Stimulated activated CD4-positive, alpha-beta T cell treated with anti-CD3 and anti-CD28 coated beads, Interleukin-4, amount 100 ng/mL, for 48 hours (primary cell): ENCODE results near the gene CERCAM.
"Not testable (repeated sequence)": the region's sequence is repeated elsewhere in the genome, so short reads cannot be mapped to it uniquely, and the experiment has no call there.

Experiments
- DNase-seq, 2 donors: peaks; one replicate each; pipeline ENCODE4 v3.0.0-alpha.2; 2020; ENCODE audit warnings: low read depth in 2 of 2

Gene CERCAM

DNA sequence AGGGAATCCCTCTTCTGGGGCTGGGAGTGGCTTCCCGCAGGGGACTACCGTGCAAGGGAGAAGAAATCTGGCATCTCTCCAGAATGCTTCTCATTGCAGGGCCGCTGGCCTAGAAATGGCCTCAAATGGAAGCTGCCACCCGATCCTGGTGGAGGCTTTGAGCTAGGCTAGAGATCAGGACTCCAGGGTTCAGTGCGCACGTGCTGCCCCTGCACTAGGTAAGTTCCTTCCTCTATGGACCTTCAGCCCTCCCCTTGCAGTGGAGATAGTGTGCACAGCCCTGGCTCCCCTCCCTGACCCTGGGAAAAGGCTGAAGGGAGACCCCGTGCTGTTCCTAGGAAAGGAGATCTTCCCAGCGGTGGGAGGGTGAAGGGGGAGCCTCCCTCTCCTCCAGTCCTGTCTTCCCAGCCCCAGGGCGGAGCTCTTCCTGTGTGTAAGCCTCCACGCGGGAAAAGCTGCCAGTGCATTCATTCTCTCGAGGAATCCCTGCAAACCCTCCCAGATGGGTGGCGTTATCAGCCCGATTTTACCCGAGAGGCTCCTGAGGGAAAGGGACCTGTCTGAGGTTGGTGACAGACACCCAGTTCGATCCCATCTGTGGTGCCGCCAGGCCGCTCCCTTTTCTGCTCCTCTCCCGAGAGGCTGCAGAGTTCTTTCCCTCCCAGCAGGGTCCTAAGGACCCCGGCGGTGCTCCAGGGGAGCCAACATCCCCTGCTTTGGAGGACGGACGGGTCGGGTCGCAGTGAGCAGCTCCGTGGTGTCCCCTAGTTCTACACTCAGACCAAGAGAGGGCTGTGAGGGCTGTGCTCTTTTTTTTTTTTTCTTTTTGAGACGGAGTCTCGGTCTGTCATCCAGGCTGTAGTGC lies 1.4 kb upstream of the CERCAM start:
- DNase-seq: no peak

- peak; percentile 62 to 63 for DNase-seq
Observed at GRCh38 chr9:128420060-128420650, 502 bp upstream of the CERCAM start.

- DNase-seq: peak in 1 of 2 donors; percentile 2
Observed at GRCh38 chr9:128421482-128421996, 882 bp downstream of the CERCAM start.

DNA sequence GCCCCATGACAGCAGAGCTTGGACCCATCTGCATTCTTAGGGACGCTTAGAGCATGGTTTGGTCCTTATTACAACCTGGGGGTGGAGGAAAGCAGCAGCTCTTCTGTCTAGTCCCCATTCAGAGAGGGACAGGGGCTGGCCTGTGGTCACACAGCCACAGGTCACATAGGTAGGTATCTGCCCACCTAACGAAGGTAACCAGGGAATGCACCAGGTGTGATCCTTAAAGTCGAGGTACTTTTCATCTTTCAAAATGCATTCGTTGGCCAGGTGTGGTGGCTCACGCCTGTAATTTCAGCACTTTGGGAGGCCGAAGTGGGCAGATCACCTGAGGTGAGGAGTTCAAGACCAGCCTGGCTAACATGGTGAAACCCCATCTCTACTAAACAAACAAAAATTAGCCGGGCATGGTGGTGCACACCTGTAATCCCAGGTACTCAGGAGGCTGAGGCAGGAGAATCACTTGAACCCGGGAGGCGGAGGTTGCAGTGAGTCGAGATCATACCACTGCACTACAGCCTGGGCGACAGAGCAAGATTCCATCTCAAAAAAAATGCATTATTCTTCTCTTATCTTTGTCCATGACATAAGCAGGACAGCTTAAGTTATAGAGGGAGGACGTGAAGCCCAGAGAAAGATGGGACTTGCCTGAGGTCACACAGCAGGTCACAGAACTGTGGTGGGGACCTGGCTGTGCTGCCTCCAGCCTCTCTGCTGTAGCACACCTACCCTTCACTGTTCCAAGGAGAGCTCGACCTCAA lies 1.5 kb downstream of the CERCAM start:
- not testable (repeated sequence) for DNase-seq

DNA sequence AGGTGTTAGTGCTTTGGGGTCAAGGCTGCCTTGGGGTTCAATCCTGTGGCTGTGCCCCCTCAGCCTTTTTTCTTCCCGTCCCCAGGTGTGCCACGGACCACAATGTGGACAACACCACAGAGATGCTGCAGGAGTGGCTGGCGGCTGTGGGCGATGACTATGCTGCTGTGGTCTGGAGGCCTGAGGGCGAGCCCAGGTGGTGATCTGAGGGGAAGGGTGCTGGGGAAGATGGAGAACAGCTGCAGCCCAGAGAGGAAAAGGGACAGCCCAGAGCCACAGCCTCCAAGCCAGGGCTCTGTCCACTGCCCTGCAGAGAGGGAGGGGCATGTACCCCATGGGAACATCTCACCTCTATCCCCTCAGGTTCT lies 2.1 kb downstream of the CERCAM start:
- DNase-seq: no peak

GRCh38 chr9:128423356-128423755 lies 2.7 kb downstream of the CERCAM start:
- DNase-seq: not testable (repeated sequence)

DNA sequence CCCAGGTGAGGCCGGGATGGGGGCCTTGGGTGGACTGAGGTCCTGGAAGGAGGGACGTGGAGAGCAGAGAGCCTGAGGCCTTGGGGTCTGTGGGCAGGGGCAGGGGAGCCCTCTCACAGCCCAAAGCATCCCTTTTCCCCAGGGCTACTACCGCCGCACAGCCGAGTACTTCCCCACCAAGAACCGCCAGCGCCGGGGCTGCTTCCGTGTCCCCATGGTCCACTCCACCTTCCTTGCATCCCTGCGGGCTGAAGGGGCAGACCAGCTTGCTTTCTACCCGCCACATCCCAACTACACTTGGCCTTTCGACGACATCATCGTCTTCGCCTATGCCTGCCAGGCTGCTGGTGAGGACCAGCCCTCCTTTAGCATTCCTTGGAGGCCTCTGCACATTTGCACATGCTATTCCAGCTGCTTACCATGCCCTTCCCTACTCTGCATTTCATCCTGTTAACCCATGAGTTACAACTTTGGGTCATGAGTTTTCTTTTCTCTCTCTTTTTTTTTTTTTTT lies 3.7 kb downstream of the CERCAM start:
- no peak for DNase-seq

GRCh38 chr9:128428644-128429512 lies 8.2 kb downstream of the CERCAM start:
- no peak for DNase-seq

DNA sequence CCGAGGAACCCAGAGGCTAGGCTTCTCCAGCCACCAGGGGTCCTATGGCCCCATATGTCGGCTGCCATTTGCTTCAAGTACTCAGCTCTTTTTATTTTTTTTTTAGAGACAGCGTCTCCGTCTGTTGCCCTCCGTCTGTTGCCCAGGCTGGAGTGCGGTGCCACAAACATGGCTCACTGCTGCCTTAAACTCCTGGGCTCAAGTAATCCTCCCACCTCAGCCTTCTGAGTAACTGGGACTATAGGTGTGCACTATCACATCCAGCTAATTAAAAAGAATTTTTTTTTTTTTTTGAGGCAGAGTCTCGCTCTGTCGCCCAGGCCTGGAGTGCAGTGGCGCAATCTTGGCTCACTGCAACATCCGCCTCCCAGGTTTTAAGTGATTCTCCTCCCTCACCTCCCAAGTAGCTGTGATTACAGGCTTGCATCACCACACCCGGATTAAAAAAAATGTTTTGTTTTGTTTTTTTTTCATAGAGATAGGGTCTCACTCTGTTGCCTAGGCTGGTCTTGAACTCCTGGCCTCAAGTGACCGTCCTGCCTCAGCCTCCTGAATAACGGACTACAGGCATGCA lies 8.9 kb downstream of the CERCAM start:
- no peak for DNase-seq

DNA sequence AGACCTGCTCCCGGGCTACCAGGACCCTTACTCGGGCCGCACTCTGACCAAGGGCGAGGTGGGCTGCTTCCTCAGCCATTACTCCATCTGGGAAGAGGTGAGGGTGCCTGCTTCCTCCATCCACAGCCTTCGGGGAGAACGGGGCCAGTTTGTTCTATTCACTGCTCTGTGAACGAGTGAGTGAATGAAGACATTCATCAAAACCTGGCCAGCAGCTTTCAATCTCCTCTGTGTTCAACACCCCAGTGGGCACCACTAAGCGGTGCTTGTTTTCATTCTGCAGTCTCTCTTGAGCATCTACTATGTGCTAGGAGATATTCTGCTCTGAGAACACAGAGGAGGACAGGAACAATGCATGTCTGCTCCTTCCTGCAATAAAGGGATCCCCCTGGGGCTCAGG lies 10.6 kb downstream of the CERCAM start:
- DNase-seq: no peak

GRCh38 chr9:128434340-128434739 lies 13.7 kb downstream of the CERCAM start:
- no peak for DNase-seq

DNA sequence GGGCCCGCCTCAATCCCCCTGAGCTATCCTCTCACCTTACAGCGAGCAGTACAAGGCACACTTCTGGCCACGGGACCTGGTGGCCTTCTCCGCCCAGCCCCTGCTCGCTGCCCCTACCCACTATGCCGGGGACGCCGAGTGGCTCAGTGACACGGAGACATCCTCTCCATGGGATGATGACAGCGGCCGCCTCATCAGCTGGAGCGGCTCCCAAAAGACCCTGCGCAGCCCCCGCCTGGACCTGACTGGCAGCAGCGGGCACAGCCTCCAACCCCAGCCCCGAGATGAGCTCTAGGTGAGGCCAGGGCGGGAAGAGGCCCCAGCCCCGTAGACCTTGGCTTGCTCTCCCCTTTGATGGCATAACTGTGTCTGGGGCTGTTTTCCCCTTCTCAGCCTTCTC lies 15.0 kb downstream of the CERCAM start:
- no peak for DNase-seq

GRCh38 chr9:128438343-128439109 lies 17.9 kb downstream of the CERCAM start:
- peak; percentile 82 to 95 for DNase-seq

GRCh38 chr9:128439273-128439672 lies 18.6 kb downstream of the CERCAM start:
- DNase-seq: no peak

DNA sequence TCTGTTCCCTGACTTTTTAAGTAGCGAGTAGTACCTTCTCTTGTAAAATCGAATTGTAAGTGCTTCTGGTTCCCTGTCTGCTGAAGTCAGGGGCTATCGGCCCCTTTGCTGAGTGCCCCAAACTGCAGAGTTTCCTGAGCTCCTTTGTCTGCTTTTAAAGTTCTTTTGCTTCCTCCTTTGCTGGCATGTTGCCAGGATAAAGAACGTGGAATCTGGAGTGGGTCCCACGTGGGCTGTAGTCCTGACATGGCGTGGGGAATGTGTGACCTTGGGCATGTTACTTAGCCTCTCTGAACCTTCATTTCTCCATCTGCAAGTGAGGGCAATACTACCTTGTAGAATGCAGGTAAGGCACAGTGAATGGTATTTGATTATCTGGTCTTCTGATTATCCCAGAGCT lies 21.5 kb downstream of the CERCAM start:
- DNase-seq: no peak

DNA sequence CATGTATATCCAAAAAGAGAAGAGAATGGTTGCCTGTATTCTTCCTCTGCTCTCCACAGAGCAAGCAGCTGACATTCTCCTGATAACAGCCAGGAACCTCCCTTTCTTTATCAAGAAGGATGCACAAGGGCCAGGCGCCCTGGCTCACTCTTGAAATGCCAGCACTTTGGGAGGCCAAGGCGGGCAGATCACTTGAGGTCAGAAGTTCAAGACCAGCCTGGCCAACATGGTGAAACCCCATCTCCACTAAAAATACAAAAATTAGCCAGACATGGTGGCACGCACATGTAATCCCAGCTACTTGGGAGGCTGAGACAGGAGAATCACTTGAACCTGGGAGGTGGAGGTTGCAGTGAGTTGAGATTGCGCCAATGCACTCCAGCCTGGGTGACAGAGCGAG lies 25.8 kb downstream of the CERCAM start:
- not testable (repeated sequence) for DNase-seq

GRCh38 chr9:128448746-128449145 lies 28.1 kb downstream of the CERCAM start:
- no peak for DNase-seq

- no peak for DNase-seq
Observed at GRCh38 chr9:128454991-128455390, 34.3 kb downstream of the CERCAM start.

- DNase-seq: peak; percentile 97 to 99
Observed at GRCh38 chr9:128455849-128456612, 35.4 kb downstream of the CERCAM start, which contains the start of gene ODF2. ODF2 (plus strand) TSS chr9:128456006; CDS start chr9:128456092, 86 bp downstream.
